SK-N-SH treated with all-trans-retinoic acid at 6 μM for 48 hours (cell line): ENCODE data around the gene C19orf44.

ENCODE experiments used
- ATAC-seq: fragments of 200-7000 bp; cut with Tn5 transposase; 3 replicates; pipeline ENCODE4 v1.9.1; 2020; ENCODE audit warnings: mild to moderate bottlenecking, moderate library complexity
- ARNTL ChIP-seq: fragments of 450-650 bp; formaldehyde crosslinking; IDR thresholded peaks from 2 replicates; pipeline ENCODE4 v1.5.0; 2020; ENCODE audit warnings: low read depth, mild to moderate bottlenecking, moderate library complexity, borderline replicate concordance
- CREB5 ChIP-seq: fragments of 250-450 bp; sonication (Bioruptor Pico); IDR thresholded peaks from 2 replicates; pipeline ENCODE4 v1.5.1; 2020; ENCODE audit warnings: low read depth, mild to moderate bottlenecking, moderate library complexity
- CSDC2 ChIP-seq: fragments of 250-450 bp; sonication (Bioruptor Pico); IDR thresholded peaks from 2 replicates; pipeline ENCODE4 v1.5.0; 2020; ENCODE audit warnings: mild to moderate bottlenecking, moderate library complexity
- CSRNP3 ChIP-seq: fragments of 250-450 bp; sonication (Bioruptor Pico); IDR thresholded peaks from 2 replicates; pipeline ENCODE4 v1.5.1; 2021; ENCODE audit warnings: mild to moderate bottlenecking, moderate library complexity
- ISL1 ChIP-seq: fragments of 250-450 bp; sonication (Bioruptor Pico); IDR thresholded peaks from 2 replicates; pipeline ENCODE4 v2.1.2; 2022; ENCODE audit warnings: mild to moderate bottlenecking, moderate library complexity
- OSR1 ChIP-seq: fragments of 250-450 bp; sonication (Bioruptor Pico); IDR thresholded peaks from 2 replicates; pipeline ENCODE4 v1.8.0; 2022; ENCODE audit warnings: moderate library complexity, mild to moderate bottlenecking, inconsistent platforms
- PATZ1 ChIP-seq: fragments of 250-450 bp; sonication (Bioruptor Pico); IDR thresholded peaks from 2 replicates; pipeline ENCODE4 v1.8.0; 2020; ENCODE audit warnings: mild to moderate bottlenecking, moderate library complexity, borderline replicate concordance
- POU6F1 ChIP-seq: fragments of 250-450 bp; sonication (Bioruptor Pico); IDR thresholded peaks from 2 replicates; pipeline ENCODE4 v1.8.0; 2021; ENCODE audit warnings: low read depth, mild to moderate bottlenecking, moderate library complexity, borderline replicate concordance
- PPARA ChIP-seq: fragments of 250-450 bp; sonication (Bioruptor Pico); IDR thresholded peaks from 2 replicates; pipeline ENCODE4 v1.5.0; 2020; ENCODE audit warnings: mild to moderate bottlenecking, borderline replicate concordance
- RARB ChIP-seq: fragments of 250-450 bp; sonication (Bioruptor Pico); IDR thresholded peaks from 2 replicates; pipeline ENCODE4 v1.8.0; 2021; ENCODE audit warnings: mild to moderate bottlenecking, moderate library complexity
- SNAI2 ChIP-seq: fragments of 250-450 bp; sonication (Bioruptor Pico); IDR thresholded peaks from 2 replicates; pipeline ENCODE4 v1.5.0; 2020; ENCODE audit warnings: mild to moderate bottlenecking, moderate library complexity
- TCF4 ChIP-seq: fragments of 250-450 bp; sonication (Bioruptor Pico); IDR thresholded peaks from 2 replicates; pipeline ENCODE4 v1.8.0; 2021; ENCODE audit warnings: mild to moderate bottlenecking, moderate library complexity, borderline replicate concordance
- TOX ChIP-seq: fragments of 250-450 bp; sonication (Bioruptor Pico); IDR thresholded peaks from 2 replicates; pipeline ENCODE4 v1.8.0; 2021; ENCODE audit warnings: mild to moderate bottlenecking, moderate library complexity, borderline replicate concordance
- TSHZ2 ChIP-seq: fragments of 250-450 bp; sonication (Bioruptor Pico); IDR thresholded peaks from 2 replicates; pipeline ENCODE4 v1.5.0; 2020; ENCODE audit warnings: mild to moderate bottlenecking, moderate library complexity
- ZC3H10 ChIP-seq: fragments of 250-450 bp; sonication (Bioruptor Pico); IDR thresholded peaks from 2 replicates; pipeline ENCODE4 v1.5.1; 2021; ENCODE audit warnings: mild to moderate bottlenecking, moderate library complexity
- ZFP3 ChIP-seq: fragments of 250-450 bp; sonication (Bioruptor Pico); IDR thresholded peaks from 2 replicates; pipeline ENCODE4 v1.5.0; 2020; ENCODE audit warnings: mild to moderate bottlenecking, moderate library complexity
- ZFP30 ChIP-seq: fragments of 450-650 bp; formaldehyde crosslinking; IDR thresholded peaks from 2 replicates; pipeline ENCODE4 v1.5.0; 2022; ENCODE audit warnings: mild to moderate bottlenecking, moderate library complexity
- ZNF565 ChIP-seq: fragments of 450-650 bp; formaldehyde crosslinking; conservative IDR thresholded peaks from 2 replicates; pipeline ENCODE4 v1.5.0; 2020; ENCODE audit warnings: low read depth, mild to moderate bottlenecking, moderate library complexity
- ZNF70 ChIP-seq: fragments of 450-650 bp; formaldehyde crosslinking; IDR thresholded peaks from 2 replicates; pipeline ENCODE4 v1.5.0; 2020; ENCODE audit warnings: mild to moderate bottlenecking, moderate library complexity
- ZNF8 ChIP-seq: fragments of 450-650 bp; formaldehyde crosslinking; IDR thresholded peaks from 2 replicates; pipeline ENCODE4 v1.5.0; 2020; ENCODE audit warnings: mild to moderate bottlenecking, moderate library complexity

The C19orf44 gene

GRCh38 chr19:16525751-16526481 is 29.7 kb downstream of the C19orf44 start (continued):
- TF ChIP-seq POU6F1 (CRISPR knock-in tag) = no peak
- TF ChIP-seq ARNTL (CRISPR knock-in tag) = no peak
- no peak for TF ChIP-seq OSR1 (CRISPR knock-in tag)
- TF ChIP-seq TCF4 (CRISPR knock-in tag) = no peak

- ATAC-seq = no peak
- TF ChIP-seq ZFP3 (CRISPR knock-in tag) (no peak), ARNTL (CRISPR knock-in tag) (no peak), ZC3H10 (CRISPR knock-in tag) (no peak), SNAI2 (CRISPR knock-in tag) (no peak), TOX (CRISPR knock-in tag) (no peak), POU6F1 (CRISPR knock-in tag) (no peak), TSHZ2 (CRISPR knock-in tag) (no peak), OSR1 (CRISPR knock-in tag) (no peak), RARB (CRISPR knock-in tag) (no peak), CSDC2 (no peak), ISL1 (CRISPR knock-in tag) (no peak), PPARA (CRISPR knock-in tag) (no peak), ZNF565 (CRISPR knock-in tag) (no peak), PATZ1 (CRISPR knock-in tag) (no peak), CSRNP3 (no peak), ZFP30 (no peak), TCF4 (CRISPR knock-in tag) (no peak), ZNF8 (CRISPR knock-in tag) (no peak), CREB5 (CRISPR knock-in tag) (no peak), ZNF70 (CRISPR knock-in tag) (no peak)
Observed at GRCh38 chr19:16527334-16527935, 31.2 kb downstream of the C19orf44 start.
